LNCAP (cell line): ENCODE data around the gene NT5C3B.
A peak's percentile ranks its signal among the peaks of the same experiment; 100 is the strongest.

Experiments used
- CTCF ChIP-seq: fragments of 450-650 bp; IDR thresholded peaks from 2 replicates; pipeline ENCODE4 v1.5.1; 2017; ENCODE audit warnings: mild to moderate bottlenecking

The NT5C3B gene

GRCh38 chr17:41816637-41817320, 19.3 kb downstream of the NT5C3B start:
- TF ChIP-seq CTCF = no peak

GRCh38 chr17:41814195-41814594, 21.8 kb downstream of the NT5C3B start:
- TF ChIP-seq CTCF = no peak

- no peak for TF ChIP-seq CTCF
Observed at GRCh38 chr17:41813699-41814124, 22.3 kb downstream of the NT5C3B start.

GRCh38 chr17:41813152-41813680, 22.8 kb downstream of the NT5C3B start:
- TF ChIP-seq CTCF = no peak

GRCh38 chr17:41812381-41813151, 23.5 kb downstream of the NT5C3B start, which contains the start of gene FKBP10:
Gene FKBP10, plus strand, starts transcription at chr17:41813004. Its CDS starts 31 bp downstream, at chr17:41813035.
- TF ChIP-seq CTCF = no peak

- peak; percentile 80 for TF ChIP-seq CTCF
Observed at GRCh38 chr17:41811549-41812380, 24.3 kb downstream of the NT5C3B start, which contains the start of gene P3H4. Gene P3H4, minus strand, starts transcription at chr17:41811949. Its CDS starts 34 bp downstream, at chr17:41811915.
